CD4-positive, alpha-beta T cell (primary cell): ENCODE measurements around the gene MCCC2. TPM values are rescaled to one million over a fixed set of nuclear protein-coding genes. Genes with fewer than 3 reads are reported as not detected.
A peak's percentile ranks its signal among the peaks of the same experiment; 100 is the strongest.

Source experiments
- ATAC-seq: fragments of 200-7000 bp; cut with Tn5 transposase; one replicate; pipeline ENCODE4 v1.10.0; 2022; ENCODE audit warnings: mild to moderate bottlenecking; ENCODE audit not compliant: poor library complexity
- CTCF ChIA-PET: fragments of 350-600 bp; sonication (Branson Sonifier 250); formaldehyde crosslinking; loops from one replicate; lab custom pipeline; 2021; ENCODE audit warnings: antibody characterized with exemption, inconsistent platforms; lab: Charles Lee
- POLR2A ChIA-PET: fragments of 350-600 bp; sonication (Branson Sonifier 250); formaldehyde crosslinking; loops from one replicate; lab custom pipeline; 2021; ENCODE audit warnings: antibody characterized with exemption, inconsistent platforms; lab: Charles Lee
- DNase-seq, 14 experiments: peaks; one replicate each; pipeline ENCODE4 v3.0.0-alpha.2; 2013 to 2020; ENCODE audit warnings: mixed read lengths in 2 of 14
- H3K27ac ChIP-seq, 2 donors: one replicate each; pipeline versions ENCODE4 v1.5.1 to v1.7.0; 2013; ENCODE audit warnings: low read length in 2 of 2, low read depth in 1 of 2, mild to moderate bottlenecking in 1 of 2
- H3K27me3 ChIP-seq, 2 experiments: 1 replicate in 1 of 2; 2 replicates in 1 of 2; pipeline versions ENCODE4 v1.6.1 to v1.7.0; 2013; ENCODE audit warnings: low read length in 2 of 2, control low read depth in 1 of 2, mild to moderate bottlenecking in 1 of 2, moderate library complexity in 1 of 2; ENCODE audit not compliant: insufficient read depth in 2 of 2, control insufficient read depth in 1 of 2
- H3K36me3 ChIP-seq: one replicate; pipeline ENCODE4 v1.6.1; 2013; ENCODE audit warnings: low read length, control low read depth; ENCODE audit not compliant: insufficient read depth
- H3K4me1 ChIP-seq: one replicate; pipeline ENCODE4 v1.6.1; 2013; ENCODE audit warnings: low read length, control low read depth; ENCODE audit not compliant: insufficient read depth
- H3K4me3 ChIP-seq: one replicate; pipeline ENCODE4 v1.5.1; 2013; ENCODE audit warnings: mild to moderate bottlenecking, low read length, moderate library complexity
- H3K9me3 ChIP-seq, 2 experiments: 1 replicate in 1 of 2; 2 replicates in 1 of 2; pipeline versions ENCODE4 v1.6.1 to v1.7.0; 2013; ENCODE audit warnings: low read length in 2 of 2, mild to moderate bottlenecking in 2 of 2, control low read depth in 1 of 2, moderate library complexity in 1 of 2; ENCODE audit not compliant: control insufficient read depth in 1 of 2, insufficient read depth in 1 of 2
- H3K27ac Mint-ChIP-seq: one replicate; pipeline ENCODE4 v1.8.0; 2020; ENCODE audit warnings: mixed read lengths
- H3K27me3 Mint-ChIP-seq: one replicate; pipeline ENCODE4 v1.8.0; 2021; ENCODE audit warnings: mixed read lengths
- H3K36me3 Mint-ChIP-seq: one replicate; pipeline ENCODE4 v1.8.0; 2021; ENCODE audit warnings: low read depth, mixed read lengths
- H3K4me1 Mint-ChIP-seq: one replicate; pipeline ENCODE4 v1.8.0; 2021; ENCODE audit warnings: low read depth, mixed read lengths
- H3K4me3 Mint-ChIP-seq: one replicate; pipeline ENCODE4 v1.8.0; 2020; ENCODE audit warnings: mild to moderate bottlenecking, mixed read lengths
- H3K9me3 Mint-ChIP-seq: one replicate; pipeline ENCODE4 v1.8.0; 2020; ENCODE audit warnings: mixed read lengths
- CTCF ChIP-seq: fragments of 200-600 bp; IDR thresholded peaks from one replicate; pipeline ENCODE4 v1.8.0; 2022; ENCODE audit warnings: antibody characterized with exemption, mild to moderate bottlenecking
- intact Hi-C, 2 experiments: fragments of 100-400 bp; cut with DNase I in 1 of 2; cut with micrococcal nuclease in 1 of 2; formaldehyde crosslinking; loops; one replicate each; pipeline versions ENCODE4 v1.15.1 to v1.9.0; 2023 to 2025; cut with DNase I, micrococcal nuclease
- total RNA-seq, 174 experiments: library from RNA in 2 of 174; stranded (reverse) in 2 of 174; gene quantifications; one replicate each; pipeline ENCODE4 v1.2.3 and lab custom pipeline; 2021 to 2026

MCCC2 gene
- total RNA-seq, 2 experiments from 2014 or later: 16.3 to 18.7 TPM

DNA sequence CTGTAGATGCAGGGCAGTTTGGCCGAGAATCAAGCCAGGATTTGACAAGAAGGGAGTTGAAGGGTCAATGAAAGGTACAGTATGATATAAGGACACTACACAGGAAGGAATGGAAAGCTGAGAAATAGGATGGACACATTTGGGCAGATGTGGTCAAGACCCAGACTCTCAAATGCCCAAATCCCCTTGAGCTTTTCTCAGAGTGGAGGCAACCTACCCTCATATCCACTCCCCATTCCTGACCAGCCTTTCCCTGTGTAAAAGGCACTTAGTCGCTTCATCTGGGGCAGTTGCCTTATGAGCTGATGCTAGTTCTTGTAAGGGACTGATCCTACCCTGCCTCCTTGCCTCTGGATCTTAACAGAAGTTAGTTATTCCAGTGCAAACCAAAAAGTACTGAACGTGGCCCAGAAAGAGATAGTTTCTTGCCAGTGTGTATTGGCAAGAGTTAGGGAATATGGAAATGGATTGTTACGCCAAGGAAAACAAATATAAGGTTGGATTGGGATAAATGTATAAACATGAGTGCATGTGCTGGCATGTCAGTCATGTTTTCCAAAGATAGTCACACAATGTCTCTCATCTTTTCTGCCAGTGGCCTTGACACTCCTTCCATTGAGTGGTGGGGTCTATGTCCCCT is 4.1 kb upstream of the MCCC2 start:
- POLR2A ChIA-PET: interaction anchor here (1.2 kb wide), 1 partner anchor 9 kb away, joined by 3 read pairs; no protein-coding TSS in a partner anchor
- no peaks in the 10 kb centered on the region for H3K9me3 ChIP-seq
- DNase-seq (no peak), ATAC-seq (no peak)
- peaks cover 17% of the 10 kb centered on the region for H3K4me1 ChIP-seq
- H3K36me3 ChIP-seq: no peaks in the 10 kb centered on the region
- TF ChIP-seq CTCF: no peak
- H3K27me3 ChIP-seq: no peaks in the 10 kb centered on the region
- Mint-ChIP-seq H3K4me1 (peaks cover 15% of the 10 kb centered on the region), H3K36me3 (peaks cover 3% of the 10 kb centered on the region), H3K27ac (no peak overlapping the region), H3K27me3 (no peaks in the 10 kb centered on the region), H3K9me3 (no peaks in the 10 kb centered on the region), H3K4me3 (no peak overlapping the region)
- intact Hi-C loops: loop anchor here in 1 of 2 experiments (10.0 kb wide), 1 partner anchor 722 kb away; no protein-coding TSS in a partner anchor
- no peak overlapping the region for H3K4me3 ChIP-seq
- CTCF ChIA-PET: interaction anchor here (0.6 to 2.4 kb wide), 2 partner anchors 18 to 910 kb away, joined by 4 to 12 read pairs; no protein-coding TSS in a partner anchor
- H3K27ac ChIP-seq: no peak overlapping the region

DNA sequence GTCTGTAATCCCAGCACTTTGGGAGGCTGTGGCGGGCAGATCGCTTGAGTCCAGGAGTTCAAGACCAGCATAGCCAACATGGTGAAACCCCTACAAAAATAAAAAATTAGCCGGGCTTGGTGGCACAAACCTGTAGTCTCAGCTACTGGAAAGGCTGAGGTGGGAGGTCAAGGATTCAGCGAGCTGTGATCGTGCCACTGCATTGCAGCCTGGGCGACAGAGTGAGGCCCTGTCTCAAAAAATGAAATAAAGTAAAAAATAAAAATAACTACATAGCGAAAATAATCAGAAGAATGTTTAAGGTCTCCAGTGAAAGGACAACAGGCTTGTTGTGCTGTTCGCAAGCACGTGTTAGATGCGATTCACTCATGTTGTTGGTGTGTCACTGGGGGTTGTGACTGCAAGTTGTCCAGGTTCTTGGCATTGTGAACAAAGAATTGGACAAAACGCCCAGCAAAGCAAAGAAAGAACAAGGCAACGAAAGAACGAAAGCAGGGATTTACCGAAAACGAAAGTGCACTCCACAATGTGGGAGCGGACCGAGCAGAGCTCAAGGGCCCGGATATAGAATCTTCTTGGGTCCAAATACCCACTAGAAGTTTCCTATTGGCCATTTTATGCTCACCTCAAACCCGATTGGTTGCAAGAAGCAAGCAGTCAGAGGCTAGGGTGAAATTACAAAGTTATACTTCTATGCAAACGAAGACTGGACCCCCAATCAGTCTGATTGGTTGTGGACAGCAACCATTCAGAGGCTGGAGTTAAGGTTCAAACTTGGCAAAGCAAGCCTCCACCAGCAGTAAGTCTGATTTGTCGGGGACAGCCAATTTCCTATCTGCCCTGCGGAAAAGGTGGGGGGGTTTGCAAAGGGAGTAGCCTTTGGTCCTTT is 844 bp upstream of the MCCC2 start:
- ChIA-PET CTCF (interaction anchor here (7.8 kb wide), 1 partner anchor 14 kb away, joined by 55 read pairs; no protein-coding TSS in a partner anchor), POLR2A (interaction anchor here (0.7 to 2.7 kb wide), 3 partner anchors 11 to 130 kb away, joined by 3 to 28 read pairs (median 5); partner anchors contain the start of gene BDP1)
- no peak for TF ChIP-seq CTCF
- peak in 1 of 14 experiments; percentile 36 for DNase-seq
- H3K27me3 Mint-ChIP-seq: no peaks in the 10 kb centered on the region
- Histone ChIP-seq H3K9me3 (no peaks in the 10 kb centered on the region), H3K27ac (peak overlapping the region; percentile 71 to 87), H3K4me1 (peaks cover 33% of the 10 kb centered on the region), H3K4me3 (peak overlapping the region; percentile 89), H3K36me3 (no peaks in the 10 kb centered on the region), H3K27me3 (no peaks in the 10 kb centered on the region)
- peak overlapping the region; percentile 89 for H3K27ac Mint-ChIP-seq
- ATAC-seq: peak; percentile 7
- intact Hi-C loops: loop anchor here in 1 of 2 experiments (5.0 to 10.0 kb wide), 2 partner anchors 129 to 719 kb away; partner anchors contain the start of gene BDP1
- H3K9me3 Mint-ChIP-seq: no peaks in the 10 kb centered on the region
- H3K4me1 Mint-ChIP-seq: peaks cover 45% of the 10 kb centered on the region
- H3K4me3 Mint-ChIP-seq: peak overlapping the region; percentile 98
- no peaks in the 10 kb centered on the region for H3K36me3 Mint-ChIP-seq

DNA sequence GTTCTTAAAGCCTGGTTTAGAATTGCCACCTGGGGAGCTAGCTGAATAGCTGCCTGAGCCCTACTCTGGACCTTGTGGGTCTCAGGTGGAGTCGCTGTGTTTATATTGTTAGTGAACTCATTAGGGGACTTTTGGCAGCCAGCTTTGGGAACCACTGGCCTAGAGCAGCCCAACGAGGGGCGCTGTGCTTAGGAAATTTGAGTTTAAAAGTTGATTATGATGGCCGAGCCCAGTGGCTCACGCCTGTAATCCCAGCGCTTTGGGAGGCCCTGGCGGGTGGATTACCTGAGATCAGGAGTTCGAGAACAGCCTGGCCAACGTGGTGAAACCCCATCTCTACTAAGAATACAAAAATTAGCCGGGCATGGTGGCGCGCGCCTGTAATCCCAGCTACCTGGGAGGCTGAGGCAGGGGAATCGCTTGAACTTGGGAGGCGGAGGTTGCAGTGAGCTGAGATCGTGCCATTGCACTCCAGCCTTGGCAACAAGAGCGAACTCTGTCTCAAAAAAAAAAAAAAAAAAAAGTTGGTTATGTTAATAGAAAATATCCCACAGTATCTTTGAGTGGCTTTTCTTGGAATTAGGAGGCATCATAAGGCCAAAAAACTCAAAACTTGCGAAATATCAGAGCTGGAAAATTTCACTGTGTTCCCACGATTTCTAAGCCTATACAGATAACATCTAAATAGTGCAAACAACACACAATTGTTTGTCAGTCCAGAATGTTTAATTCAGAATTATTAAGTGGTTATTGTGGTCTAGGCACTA is 809 bp downstream of the MCCC2 start:
- no peaks in the 10 kb centered on the region for H3K9me3 ChIP-seq
- H3K27me3 ChIP-seq: no peaks in the 10 kb centered on the region
- H3K4me1 ChIP-seq: peaks cover 33% of the 10 kb centered on the region
- Mint-ChIP-seq H3K9me3 (no peaks in the 10 kb centered on the region), H3K4me1 (peaks cover 51% of the 10 kb centered on the region), H3K27me3 (no peaks in the 10 kb centered on the region), H3K36me3 (peaks cover 5% of the 10 kb centered on the region), H3K27ac (peak overlapping the region; percentile 89), H3K4me3 (peak overlapping the region; percentile 98)
- ATAC-seq (no peak), DNase-seq (no peak)
- peaks cover 2% of the 10 kb centered on the region for H3K36me3 ChIP-seq
- ChIA-PET CTCF (interaction anchor here (7.8 kb wide), 1 partner anchor 13 kb away, joined by 55 read pairs; no protein-coding TSS in a partner anchor), POLR2A (interaction anchor here (1.0 to 2.7 kb wide), 4 partner anchors 10 to 132 kb away, joined by 3 to 28 read pairs (median 4); partner anchors contain the start of gene BDP1)
- H3K4me3 ChIP-seq: peak overlapping the region; percentile 89
- peak overlapping the region; percentile 87 to 90 for H3K27ac ChIP-seq
- no peak for TF ChIP-seq CTCF
- intact Hi-C loops: loop anchor here (1.0 to 10.0 kb wide), 3 partner anchors 13 to 717 kb away; partner anchors contain the start of gene BDP1 (in 1 of the 2)
